ENCODE data around the gene GEN1.

- TF ChIP-seq CTCF (IDR thresholded peaks at IDR 0.05; ENCODE audit: low read depth, low read length, poor library complexity, severe bottlenecking) (no peak), EZH2phosphoT487 (IDR thresholded peaks at IDR 0.05; ENCODE audit: borderline replicate concordance, low read length) (no peak)
These were observed 67.9 kb downstream of the GEN1 start for GRCh38 chr2:17821535-17822444.

Measured in DOHH2 (cell line).